GM18867 (cell line): ENCODE data around the gene CGNL1.

Experiments
- ATAC-seq: cut with Tn5 transposase; IDR thresholded peaks from one replicate; pipeline ENCODE4 v1.9.1; 2021; ENCODE audit warnings: mild to moderate bottlenecking, moderate library complexity; ENCODE audit not compliant: unreplicated experiment

Gene CGNL1

GRCh38 chr15:57563416-57563815 is 187.1 kb downstream of the CGNL1 start:
- ATAC-seq = no peak

DNA sequence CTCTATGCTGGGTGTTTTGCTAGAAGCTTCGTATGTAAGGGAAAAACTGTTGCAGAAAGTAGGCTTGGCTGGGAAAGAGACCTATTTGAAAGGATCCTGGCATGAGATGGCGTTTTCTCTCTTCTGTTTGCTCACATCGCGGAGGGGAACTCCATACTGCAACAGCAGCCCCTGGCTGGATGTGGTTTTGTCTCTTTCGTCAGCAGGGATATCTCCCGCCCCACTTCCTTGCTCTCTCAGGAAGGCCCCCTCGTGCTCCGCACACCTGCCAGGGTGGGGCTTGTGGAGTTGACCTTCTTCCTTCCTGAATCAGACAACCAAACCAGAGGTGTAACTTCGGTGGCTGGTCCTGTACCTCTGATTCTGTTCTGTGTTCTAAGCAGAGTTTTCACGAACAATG is 189.0 kb downstream of the CGNL1 start:
- no peak for ATAC-seq

- no peak for ATAC-seq
Observed at GRCh38 chr15:57566834-57567233, 190.5 kb downstream of the CGNL1 start.

GRCh38 chr15:57567891-57568290 is 191.6 kb downstream of the CGNL1 start:
- ATAC-seq = no peak

DNA sequence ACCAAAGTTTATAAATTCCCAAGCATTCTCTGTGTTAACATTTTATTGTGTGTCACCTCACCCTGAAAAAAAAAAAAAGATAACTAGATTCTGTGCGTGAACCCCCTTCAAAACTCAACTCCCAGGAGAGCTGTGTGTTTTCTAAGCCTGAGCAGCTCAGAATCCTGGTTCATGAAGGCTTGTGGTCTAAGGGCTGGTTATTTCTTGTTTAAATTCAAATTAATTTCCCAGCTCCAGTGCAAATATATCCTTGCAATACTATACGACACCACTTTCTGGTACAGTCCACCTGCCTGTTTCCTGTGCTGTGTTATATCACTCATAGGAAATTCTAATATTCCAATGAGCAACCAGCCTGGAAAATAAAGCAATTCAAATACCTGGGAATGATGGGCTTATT is 192.0 kb downstream of the CGNL1 start:
- ATAC-seq = no peak

DNA sequence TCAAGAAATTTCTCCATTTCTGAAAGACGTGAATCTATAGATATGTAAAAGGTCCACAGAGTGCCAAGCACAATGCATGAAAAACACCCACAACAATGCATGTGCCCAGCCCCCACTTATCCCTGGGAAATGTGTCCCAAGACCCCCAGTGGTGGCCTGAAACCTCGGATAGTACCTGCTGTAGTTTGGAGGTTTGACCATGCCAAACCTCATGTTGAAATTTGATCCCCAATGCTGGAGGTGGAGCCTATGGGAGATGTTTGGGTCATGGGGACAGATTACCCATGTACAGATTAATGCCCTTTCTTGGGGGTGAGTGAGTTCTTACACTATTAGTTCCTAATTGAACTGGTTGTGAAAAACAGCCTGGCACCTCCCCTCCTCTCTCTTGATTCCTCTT is 194.0 kb downstream of the CGNL1 start:
- ATAC-seq = no peak

GRCh38 chr15:57570994-57571393 is 194.7 kb downstream of the CGNL1 start:
- ATAC-seq = no peak

DNA sequence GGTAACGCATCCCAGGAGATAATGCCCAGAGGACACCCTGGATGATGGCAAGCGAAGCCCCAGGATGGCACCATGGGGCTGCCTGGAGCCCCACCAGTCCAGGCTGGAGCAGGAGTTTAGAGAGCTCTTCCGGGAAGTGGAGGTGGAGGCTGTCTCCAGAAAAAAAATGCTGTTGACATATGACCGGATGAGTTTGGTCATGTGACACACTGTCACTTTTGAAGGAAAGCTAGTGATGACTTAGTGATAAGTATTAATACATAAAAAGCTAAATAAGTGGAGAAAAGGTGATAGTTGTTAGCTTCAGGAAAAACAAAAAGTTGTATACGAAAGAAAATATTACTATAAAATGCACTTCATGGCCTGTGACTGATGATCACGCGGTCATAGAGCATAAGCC is 195.4 kb downstream of the CGNL1 start:
- no peak for ATAC-seq

GRCh38 chr15:57572468-57572867 is 196.2 kb downstream of the CGNL1 start:
- ATAC-seq = no peak

DNA sequence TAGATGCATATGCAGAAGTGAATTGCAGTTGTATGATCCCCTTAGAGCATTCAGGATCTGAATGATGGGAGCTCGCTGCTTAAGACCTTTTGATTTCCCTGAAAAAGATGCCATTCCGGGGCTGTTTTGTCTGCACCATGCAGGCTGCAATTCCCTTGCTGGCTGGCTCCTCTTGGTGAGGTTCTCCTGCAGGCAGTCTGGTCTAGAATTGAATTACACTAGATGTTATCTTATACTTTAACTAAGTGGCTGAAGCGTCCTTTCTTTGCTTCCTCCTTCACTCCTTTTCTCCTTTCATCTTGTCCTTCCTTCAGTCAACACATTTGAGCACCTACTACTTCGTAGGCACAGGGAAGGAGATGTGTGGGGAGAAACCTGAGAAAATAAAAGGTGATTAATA is 196.8 kb downstream of the CGNL1 start:
- no peak for ATAC-seq

- ATAC-seq = no peak
Observed at GRCh38 chr15:57575363-57575762, 199.1 kb downstream of the CGNL1 start.

DNA sequence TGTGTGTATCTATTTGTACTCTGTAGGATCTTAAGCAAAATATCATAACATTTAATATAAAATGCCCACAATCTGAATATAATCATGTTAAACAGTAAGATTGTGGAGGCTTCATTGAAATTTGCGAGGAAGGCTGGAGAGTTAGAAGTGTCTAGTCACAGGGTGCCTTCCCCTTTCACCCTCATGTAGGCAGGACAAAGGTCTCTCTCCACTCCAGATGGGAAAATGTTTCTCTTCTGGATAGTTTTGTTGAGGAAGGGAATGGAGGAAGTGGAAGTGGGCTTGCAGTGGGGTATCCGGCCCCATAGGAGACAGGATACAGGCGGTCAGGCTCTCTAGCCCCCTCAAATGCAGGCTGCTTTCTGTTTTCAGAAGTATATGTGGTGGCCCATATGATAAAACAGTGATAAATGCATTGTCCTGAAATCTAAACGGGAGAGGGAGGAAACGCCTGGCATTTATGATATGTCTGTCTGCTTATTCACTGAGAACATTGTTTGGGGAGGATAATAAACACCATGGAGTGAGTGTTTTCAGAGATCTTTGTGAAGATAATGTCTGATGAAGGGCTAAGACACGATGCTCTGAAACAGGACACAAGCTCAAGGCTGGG is 202.1 kb downstream of the CGNL1 start:
- ATAC-seq = no peak

- ATAC-seq = no peak
Observed at GRCh38 chr15:57580428-57580827, 204.1 kb downstream of the CGNL1 start.

GRCh38 chr15:57580866-57581265 is 204.6 kb downstream of the CGNL1 start:
- no peak for ATAC-seq

DNA sequence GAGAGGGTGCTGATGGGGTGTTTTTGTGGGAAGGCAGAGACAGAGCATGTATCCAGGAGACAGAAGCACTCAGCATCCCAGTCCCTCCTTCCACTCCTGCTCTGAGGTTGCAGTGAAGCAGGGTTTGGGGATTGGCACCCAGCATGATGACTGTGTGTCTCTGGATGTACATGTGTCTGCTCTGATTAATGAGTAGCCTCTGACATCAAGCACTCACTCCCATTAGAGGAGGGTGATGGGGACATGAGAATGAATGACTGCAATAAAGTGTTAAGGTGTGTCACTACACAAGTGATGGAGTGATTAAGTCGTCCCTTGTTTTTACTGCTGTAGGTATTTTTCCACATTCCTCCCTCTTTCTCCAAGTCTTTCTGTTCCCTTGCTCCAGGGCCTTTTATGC is 205.8 kb downstream of the CGNL1 start:
- ATAC-seq = no peak

DNA sequence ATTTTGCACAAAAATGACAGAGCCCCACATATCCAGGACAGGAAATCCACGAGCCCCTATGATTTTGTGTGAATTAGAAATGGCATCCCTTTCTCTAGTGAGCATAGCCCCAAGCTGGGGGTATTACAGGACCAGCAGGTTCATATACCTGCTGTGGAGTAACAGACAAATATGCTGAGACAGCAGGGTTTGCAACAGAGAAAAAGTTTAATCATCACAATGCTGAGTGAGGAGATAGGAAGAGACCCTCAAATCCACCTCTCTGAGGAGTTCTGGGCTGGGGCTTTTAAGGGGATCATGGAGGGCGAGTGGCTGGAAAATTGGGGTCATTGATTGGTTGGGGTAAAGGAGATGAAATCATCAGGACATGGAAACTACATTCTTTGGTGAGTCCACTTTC is 207.0 kb downstream of the CGNL1 start:
- ATAC-seq = no peak

- no peak for ATAC-seq
Observed at GRCh38 chr15:57583720-57584119, 207.4 kb downstream of the CGNL1 start.

GRCh38 chr15:57586661-57587424 is 210.5 kb downstream of the CGNL1 start:
- ATAC-seq = no peak

GRCh38 chr15:57589281-57589680 is 213.0 kb downstream of the CGNL1 start:
- no peak for ATAC-seq

GRCh38 chr15:57589754-57590153 is 213.4 kb downstream of the CGNL1 start:
- ATAC-seq = no peak

GRCh38 chr15:57591237-57591821 is 215.0 kb downstream of the CGNL1 start:
- no peak for ATAC-seq

DNA sequence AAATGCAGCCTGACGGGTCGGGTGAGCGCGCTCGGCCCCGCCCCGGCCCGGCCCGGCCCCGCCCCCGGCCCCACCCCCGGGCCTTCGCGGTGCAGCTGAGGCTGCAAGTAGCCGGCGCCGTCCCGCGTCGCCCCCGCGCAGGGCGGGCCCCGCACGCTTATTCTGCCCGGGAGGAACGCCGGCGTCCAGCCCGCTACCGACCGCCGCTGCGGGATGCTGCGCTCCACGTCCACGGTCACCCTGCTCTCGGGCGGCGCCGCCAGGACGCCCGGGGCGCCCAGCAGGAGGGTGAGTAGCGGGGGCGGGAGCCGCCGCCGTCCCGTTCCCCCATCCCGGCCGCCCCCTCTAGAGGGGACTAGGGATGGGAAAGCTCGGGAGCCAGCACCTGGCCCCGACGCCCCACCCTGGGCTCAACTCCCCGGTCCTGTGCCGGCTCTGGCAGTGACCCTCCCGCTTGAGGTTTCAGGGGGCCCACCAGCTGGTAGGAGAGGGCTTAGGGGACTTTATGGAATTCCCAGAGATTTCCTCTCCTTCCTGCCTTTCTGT is 215.6 kb downstream of the CGNL1 start, which contains the start of gene MYZAP:
Gene MYZAP (plus strand): TSS at position 83 of the 546 bp plus-strand sequence. CDS start 131 bp downstream, at position 214.
- no peak for ATAC-seq
